BE2C (cell line): Measurements from ENCODE around the gene MDM1.

ENCODE experiments used
- DNase-seq: peaks from one replicate; pipeline ENCODE4 v3.0.0-alpha.2; 2020
- H3K27me3 ChIP-seq: fragments of 250-450 bp; sonication (Bioruptor Pico); 2 replicates; pipeline ENCODE4 v1.5.1; 2020; ENCODE audit warnings: mild to moderate bottlenecking
- H3K36me3 ChIP-seq: fragments of 250-450 bp; sonication (Bioruptor Pico); 2 replicates; pipeline ENCODE4 v1.5.1; 2020; ENCODE audit warnings: mild to moderate bottlenecking
- H3K4me1 ChIP-seq: fragments of 250-450 bp; sonication (Bioruptor Pico); 2 replicates; pipeline ENCODE4 v1.5.1; 2020
- H3K4me3 ChIP-seq: 2 replicates; pipeline ENCODE4 v1.5.1; 2011; ENCODE audit warnings: low read depth, low read length
- H3K9me3 ChIP-seq: fragments of 250-450 bp; sonication (Bioruptor Pico); 2 replicates; pipeline ENCODE4 v1.5.1; 2020
- TF ChIP-seq, protein P1 (sequence below): IDR thresholded peaks from 2 replicates; pipeline ENCODE4 v1.5.1; 2012; ENCODE audit warnings: mild to moderate bottlenecking, low read depth, low read length

MDM1 gene

DNA sequence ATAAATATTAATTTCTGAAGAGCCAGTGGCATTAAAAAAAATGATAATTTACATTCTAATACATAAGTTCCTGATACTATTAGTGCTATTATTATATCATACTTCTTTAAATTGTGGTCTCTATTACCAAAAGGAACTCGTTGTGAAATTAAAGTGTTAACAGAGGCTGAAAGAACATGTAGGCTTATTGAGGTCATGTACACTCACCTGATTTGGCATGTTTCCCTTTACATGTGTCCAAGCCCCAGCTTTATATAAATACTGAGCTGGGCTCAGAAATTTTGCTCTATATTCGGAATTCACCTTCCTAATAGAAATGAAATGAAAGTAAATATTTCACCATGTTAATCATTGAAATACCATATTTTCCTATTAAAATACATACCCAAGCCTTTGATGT lies 11.0 kb downstream of the MDM1 start:
- no peaks in the 10 kb centered on the region; the same call in none of the 2 replicates for H3K36me3 ChIP-seq
- H3K4me3 ChIP-seq = no peak overlapping the region
- no peak for DNase-seq
- TF ChIP-seq, protein P1, sequence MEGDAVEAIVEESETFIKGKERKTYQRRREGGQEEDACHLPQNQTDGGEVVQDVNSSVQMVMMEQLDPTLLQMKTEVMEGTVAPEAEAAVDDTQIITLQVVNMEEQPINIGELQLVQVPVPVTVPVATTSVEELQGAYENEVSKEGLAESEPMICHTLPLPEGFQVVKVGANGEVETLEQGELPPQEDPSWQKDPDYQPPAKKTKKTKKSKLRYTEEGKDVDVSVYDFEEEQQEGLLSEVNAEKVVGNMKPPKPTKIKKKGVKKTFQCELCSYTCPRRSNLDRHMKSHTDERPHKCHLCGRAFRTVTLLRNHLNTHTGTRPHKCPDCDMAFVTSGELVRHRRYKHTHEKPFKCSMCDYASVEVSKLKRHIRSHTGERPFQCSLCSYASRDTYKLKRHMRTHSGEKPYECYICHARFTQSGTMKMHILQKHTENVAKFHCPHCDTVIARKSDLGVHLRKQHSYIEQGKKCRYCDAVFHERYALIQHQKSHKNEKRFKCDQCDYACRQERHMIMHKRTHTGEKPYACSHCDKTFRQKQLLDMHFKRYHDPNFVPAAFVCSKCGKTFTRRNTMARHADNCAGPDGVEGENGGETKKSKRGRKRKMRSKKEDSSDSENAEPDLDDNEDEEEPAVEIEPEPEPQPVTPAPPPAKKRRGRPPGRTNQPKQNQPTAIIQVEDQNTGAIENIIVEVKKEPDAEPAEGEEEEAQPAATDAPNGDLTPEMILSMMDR = no peak
- no peaks in the 10 kb centered on the region for H3K9me3 ChIP-seq
- no peaks in the 10 kb centered on the region for H3K27me3 ChIP-seq
- peaks cover 2% of the 10 kb centered on the region; the same call in 1 of the 2 replicates for H3K4me1 ChIP-seq

- Histone ChIP-seq H3K27me3 (no peaks in the 10 kb centered on the region), H3K9me3 (no peaks in the 10 kb centered on the region), H3K36me3 (no peaks in the 10 kb centered on the region; the same call in 1 of the 2 replicates), H3K4me3 (no peak overlapping the region), H3K4me1 (peaks cover 6% of the 10 kb centered on the region; the same call in 1 of the 2 replicates)
- TF ChIP-seq, protein P1 = no peak
- DNase-seq = no peak
These were observed 12.1 kb downstream of the MDM1 start for GRCh38 chr12:68319988-68320623.

DNA sequence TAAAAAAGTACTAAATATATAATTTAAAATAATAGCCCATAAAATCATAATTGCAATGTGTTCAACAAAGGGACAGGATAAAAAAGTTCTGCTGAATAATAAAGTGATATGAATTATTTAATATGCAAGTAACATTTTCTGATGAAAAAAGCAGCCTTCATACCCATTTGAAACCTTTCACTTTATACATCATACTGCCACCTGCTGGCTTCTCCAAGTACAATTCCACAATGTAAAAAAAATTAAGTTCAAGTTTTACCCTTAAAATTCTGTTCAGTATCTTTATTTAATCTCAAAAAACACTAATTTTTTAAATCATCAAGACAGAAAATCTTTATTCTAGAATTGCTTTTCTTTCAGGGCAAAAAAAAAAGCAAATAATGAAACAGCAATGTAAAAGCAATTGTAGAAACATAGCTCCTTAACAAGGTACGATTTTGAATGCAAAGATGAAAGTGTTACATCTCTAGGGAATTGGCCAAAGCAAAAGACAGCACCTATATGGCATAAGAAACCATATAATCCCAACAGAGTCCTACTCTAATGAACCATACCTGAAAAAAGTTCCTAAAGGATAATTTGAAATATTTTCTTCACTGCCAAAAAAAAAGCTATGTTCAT lies 15.0 kb downstream of the MDM1 start:
- DNase-seq = peak; percentile 42
- Histone ChIP-seq H3K27me3 (no peaks in the 10 kb centered on the region), H3K4me3 (no peak overlapping the region), H3K36me3 (peaks cover 8% of the 10 kb centered on the region; the same call in 1 of the 2 replicates), H3K4me1 (peaks cover 6% of the 10 kb centered on the region; the same call in 1 of the 2 replicates), H3K9me3 (no peaks in the 10 kb centered on the region)
- TF ChIP-seq, protein P1 = peak; percentile 62

DNA sequence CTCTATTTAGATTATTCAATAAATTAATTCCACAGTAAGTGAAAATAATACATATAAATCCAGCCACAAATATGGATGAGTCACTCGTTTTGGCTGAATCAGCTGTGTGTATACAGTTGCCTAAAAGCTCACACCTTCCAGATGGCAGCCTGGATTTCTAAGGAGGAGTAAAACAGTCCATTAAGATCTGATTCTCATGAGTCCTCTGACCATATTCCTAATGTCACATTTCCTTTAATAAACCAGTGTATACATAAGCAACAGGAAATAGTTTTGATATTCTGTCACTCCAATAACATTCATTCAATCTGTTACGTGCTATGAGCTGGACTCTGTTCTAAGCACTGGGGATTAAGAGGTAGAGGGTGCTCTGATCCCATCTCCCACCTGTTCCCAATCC lies 21.8 kb downstream of the MDM1 start:
- TF ChIP-seq, protein P1 = no peak
- Histone ChIP-seq H3K36me3 (peaks cover 8% of the 10 kb centered on the region; the same call in 1 of the 2 replicates), H3K27me3 (no peaks in the 10 kb centered on the region), H3K4me3 (no peak overlapping the region), H3K9me3 (no peaks in the 10 kb centered on the region), H3K4me1 (peaks cover under 1% of the 10 kb centered on the region; the same call in 1 of the 2 replicates)
- no peak for DNase-seq

DNA sequence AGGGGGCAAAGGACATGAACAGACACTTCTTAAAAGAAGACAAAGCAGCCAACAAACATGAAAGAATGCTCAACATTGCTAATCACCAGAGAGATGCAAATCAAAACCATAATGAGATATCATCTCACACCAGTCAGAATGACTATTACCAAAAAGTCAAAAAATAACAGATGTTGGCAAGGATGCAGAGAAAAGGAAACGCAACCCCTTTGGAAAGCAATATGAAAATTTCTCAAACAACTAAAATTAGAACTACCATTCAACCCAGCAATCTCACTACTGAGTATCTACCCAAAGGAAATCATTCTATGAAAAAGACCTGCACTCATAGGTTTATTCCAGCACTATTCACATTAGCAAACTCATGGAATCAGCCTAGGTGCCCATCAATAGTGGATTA lies 25.6 kb downstream of the MDM1 start:
- TF ChIP-seq, protein P1 = no peak
- Histone ChIP-seq H3K9me3 (no peaks in the 10 kb centered on the region), H3K4me3 (no peak overlapping the region), H3K36me3 (no peaks in the 10 kb centered on the region; the same call in 1 of the 2 replicates), H3K4me1 (no peaks in the 10 kb centered on the region; the same call in none of the 2 replicates), H3K27me3 (no peaks in the 10 kb centered on the region)
- DNase-seq = no peak

- no peaks in the 10 kb centered on the region; the same call in none of the 2 replicates for H3K4me1 ChIP-seq
- no peak overlapping the region for H3K4me3 ChIP-seq
- no peak for DNase-seq
- TF ChIP-seq, protein P1 = no peak
- H3K27me3 ChIP-seq = no peaks in the 10 kb centered on the region
- no peaks in the 10 kb centered on the region; the same call in 1 of the 2 replicates for H3K36me3 ChIP-seq
- H3K9me3 ChIP-seq = no peaks in the 10 kb centered on the region
These were observed 26.9 kb downstream of the MDM1 start for GRCh38 chr12:68305278-68305677.
